Measurements from ENCODE around the gene DEGS1. TPM values are rescaled to one million over a fixed set of nuclear protein-coding genes. Genes with fewer than 3 reads are reported as not detected.

The DEGS1 gene
- total and polyA plus RNA-seq, 2 of the 4 experiments (the other 2 are of a cell fraction): 54.8 to 109 TPM

- H2BK120ac ChIP-seq (ENCODE audit: low read depth, low read length): no peak overlapping the region
- no peak overlapping the region for H3K18ac ChIP-seq (ENCODE audit: low read depth, low read length)
- ChIA-PET POLR2A (ENCODE audit: unreplicated experiment) (no interaction called here), CTCF (no interaction called here)
- no peak overlapping the region for H2AFZ ChIP-seq (replicated peaks; ENCODE audit: low read length, poor library complexity)
- H3K4ac ChIP-seq (ENCODE audit: low read depth, low read length): no peak overlapping the region
- in situ Hi-C loops (cut with MboI; ENCODE audit: low sequenced_read_pairs) (no loop called here), intact Hi-C loops (cut with micrococcal nuclease) (no loop called here), dilution Hi-C loops (cut with HindIII; ENCODE audit: low sequenced_read_pairs, unreplicated experiment) (no loop called here)
- no peak overlapping the region for H3K14ac ChIP-seq (replicated peaks; ENCODE audit: low read depth, low read length)
- H4K5ac ChIP-seq (ENCODE audit: low read depth, low read length): no peak overlapping the region
- no peaks in the 10 kb centered on the region for H3K27me3 ChIP-seq (ENCODE audit: control insufficient read depth, insufficient read depth, low read length)
- H4K91ac ChIP-seq (ENCODE audit: insufficient read depth, low read depth, low read length): no peak overlapping the region
- 0 out of 2 replicates have a peak, but pooled peaks cover 4% of the 10 kb centered on the region for H3K4me1 ChIP-seq (ENCODE audit: control insufficient read depth, insufficient read depth, low read length)
- peaks cover 4 to 60% of the 10 kb centered on the region in 2 experiments; a peak in 3 of 4 replicates for H3K79me1 ChIP-seq (ENCODE audit: low read depth in 1 of 2, low read length in 2 of 2)
- no peak overlapping the region for H3K56ac ChIP-seq (ENCODE audit: extremely low read depth, insufficient read depth, low read length)
- TF ChIP-seq CHD1 (IDR thresholded peaks at IDR 0.05; ENCODE audit: low read depth, low read length): no peak
- TF ChIP-seq RCOR1 (IDR thresholded peaks at IDR 0.05; ENCODE audit: insufficient replicate concordance, low read length): no peak
- no peak for TF ChIP-seq MXI1 (IDR thresholded peaks at IDR 0.05; ENCODE audit: borderline replicate concordance, low read depth, low read length)
- no peak for TF ChIP-seq RAD21 (IDR thresholded peaks at IDR 0.05; ENCODE audit: low read length)
- TF ChIP-seq MAFK (IDR thresholded peaks at IDR 0.05; ENCODE audit: low read depth, low read length): no peak
- no peak for TF ChIP-seq NFE2L2 (IDR thresholded peaks at IDR 0.05; ENCODE audit: low read depth, low read length)
- no peak for TF ChIP-seq CEBPB (IDR thresholded peaks at IDR 0.05; ENCODE audit: low read depth, low read length)
- no peak for TF ChIP-seq CTCF (conservative IDR thresholded peaks at IDR 0.05; ENCODE audit: low read depth, low read length)
- no peak for TF ChIP-seq SMC3 (IDR thresholded peaks at IDR 0.05; ENCODE audit: low read depth, low read length)
- no peak for TF ChIP-seq RFX5 (IDR thresholded peaks at IDR 0.05; ENCODE audit: low read depth, low read length)
- TF ChIP-seq ELK1 (IDR thresholded peaks at IDR 0.05; ENCODE audit: borderline replicate concordance, low read depth, low read length): no peak
- no peak for TF ChIP-seq POLR2A (IDR thresholded peaks at IDR 0.05; ENCODE audit: low read depth, low read length)
- no peak for TF ChIP-seq MAZ (IDR thresholded peaks at IDR 0.05; ENCODE audit: borderline replicate concordance, low read depth, low read length)
- no peak for TF ChIP-seq USF2 (IDR thresholded peaks at IDR 0.05; ENCODE audit: low read depth, low read length)
- TF ChIP-seq BHLHE40 (IDR thresholded peaks at IDR 0.05; ENCODE audit: low read depth, low read length): no peak
- no CpG with 5 or more reads among the region's 2 CpGs for WGBS, 2 experiments (ENCODE audit: extremely low coverage in 2 of 2, insufficient read length in 1 of 2)
- no peak overlapping the region for H2BK20ac ChIP-seq (ENCODE audit: low read depth, low read length)
- H3K36me3 ChIP-seq (ENCODE audit: control insufficient read depth, insufficient read depth, low read length): peaks cover 13% of the 10 kb centered on the region
- no peaks in the 10 kb centered on the region for H3K9me3 ChIP-seq (ENCODE audit: control insufficient read depth, insufficient read depth, low read length)
- no peak overlapping the region for H2AK9ac ChIP-seq (replicated peaks; ENCODE audit: low read depth, low read length, poor library complexity)
- ATAC-seq (ENCODE audit: low read depth) (no peak), DNase-seq (no peak)
- no peak overlapping the region for H2BK15ac ChIP-seq (ENCODE audit: low read depth, low read length)
- BruUV-seq (replicated peaks): no TSS peak
- H3K9ac ChIP-seq (ENCODE audit: low read depth, low read length): no peak overlapping the region
- no peak overlapping the region for H2BK5ac ChIP-seq (ENCODE audit: low read depth, low read length, poor library complexity, severe bottlenecking)
- no peak overlapping the region for H4K8ac ChIP-seq (ENCODE audit: low read depth in 2 of 2, low read length in 2 of 2)
- H3K23ac ChIP-seq (ENCODE audit: low read depth, low read length): no peak overlapping the region
- H3K4me3 ChIP-seq (ENCODE audit: insufficient read depth, low read depth, low read length): no peak overlapping the region
- peaks cover 63% of the 10 kb centered on the region for H4K20me1 ChIP-seq (ENCODE audit: insufficient read depth, low read length)
- H3K27ac ChIP-seq (ENCODE audit: insufficient read depth, low read length): no peak overlapping the region
- peaks cover 2% of the 10 kb centered on the region; the same call in 1 of the 2 replicates for H3K9me1 ChIP-seq (ENCODE audit: insufficient read depth, low read length)
- no peak overlapping the region for H2AK5ac ChIP-seq (ENCODE audit: low read depth, low read length)
- no peak overlapping the region for H3K4me2 ChIP-seq (ENCODE audit: low read depth, low read length)
Measured at GRCh38 chr1:224188286-224188685, 5.2 kb downstream of the DEGS1 start.

Measured in IMR-90 (cell line).